HepG2 (cell line): ENCODE results near the gene KIF13A.
"Not testable (repeated sequence)": the region's sequence is repeated elsewhere in the genome, so short reads cannot be mapped to it uniquely, and the experiment has no call there.

Experiments used
- HNF1B ChIP-seq: sonication (generic); formaldehyde crosslinking; IDR thresholded peaks from 2 replicates; pipeline ENCODE4 v1.5.1; 2020; ENCODE audit warnings: mild to moderate bottlenecking, moderate library complexity, missing genetic modification reagents
- MAX ChIP-seq: IDR thresholded peaks from 2 replicates; pipeline ENCODE4 v1.6.1; 2012; ENCODE audit warnings: inconsistent platforms
- NONO ChIP-seq, 2 experiments: fragments of 450-650 bp in 1 of 2; sonication (generic) in 1 of 2; formaldehyde crosslinking in 1 of 2; IDR thresholded peaks in 1 of 2; conservative IDR thresholded peaks in 1 of 2; 2 replicates each; pipeline versions ENCODE4 v1.6.1 to v1.8.0; 2017 to 2022; ENCODE audit warnings: mild to moderate bottlenecking in 1 of 2, missing genetic modification reagents in 1 of 2, moderate library complexity in 1 of 2
- ZNF180 ChIP-seq: sonication (generic); formaldehyde crosslinking; IDR thresholded peaks from 2 replicates; pipeline ENCODE4 v1.4.0; 2020; ENCODE audit warnings: low read depth, missing genetic modification reagents, borderline replicate concordance
- ZNF253 ChIP-seq: sonication (generic); formaldehyde crosslinking; IDR thresholded peaks from 2 replicates; pipeline ENCODE4 v1.8.0; 2022; ENCODE audit warnings: mild to moderate bottlenecking, missing genetic modification reagents, borderline replicate concordance
- ZNF572 ChIP-seq: sonication (generic); formaldehyde crosslinking; IDR thresholded peaks from 2 replicates; pipeline ENCODE4 v1.5.1; 2020; ENCODE audit warnings: mild to moderate bottlenecking, missing genetic modification reagents
- TF ChIP-seq, protein P1 (sequence below): sonication (generic); formaldehyde crosslinking; IDR thresholded peaks from 2 replicates; pipeline ENCODE4 v1.5.0; 2020; ENCODE audit warnings: mild to moderate bottlenecking, missing genetic modification reagents, moderate library complexity
- TF ChIP-seq, protein P2 (sequence below), 2 experiments: fragments of 450-650 bp in 1 of 2; sonication (generic) in 1 of 2; formaldehyde crosslinking; IDR thresholded peaks; 2 replicates each; pipeline versions ENCODE4 v1.5.0 to v1.8.0; 2020 to 2022; ENCODE audit warnings: mild to moderate bottlenecking in 1 of 2, missing genetic modification reagents in 1 of 2

- TF ChIP-seq ZNF253 (CRISPR knock-in tag); HNF1B (CRISPR knock-in tag); NONO (IDR thresholded peaks at IDR 0.05); NONO (CRISPR knock-in tag; conservative IDR thresholded peaks at IDR 0.05); ZNF572; MAX; ZNF180 (CRISPR knock-in tag): not testable (repeated sequence)
- TF ChIP-seq, protein P1, sequence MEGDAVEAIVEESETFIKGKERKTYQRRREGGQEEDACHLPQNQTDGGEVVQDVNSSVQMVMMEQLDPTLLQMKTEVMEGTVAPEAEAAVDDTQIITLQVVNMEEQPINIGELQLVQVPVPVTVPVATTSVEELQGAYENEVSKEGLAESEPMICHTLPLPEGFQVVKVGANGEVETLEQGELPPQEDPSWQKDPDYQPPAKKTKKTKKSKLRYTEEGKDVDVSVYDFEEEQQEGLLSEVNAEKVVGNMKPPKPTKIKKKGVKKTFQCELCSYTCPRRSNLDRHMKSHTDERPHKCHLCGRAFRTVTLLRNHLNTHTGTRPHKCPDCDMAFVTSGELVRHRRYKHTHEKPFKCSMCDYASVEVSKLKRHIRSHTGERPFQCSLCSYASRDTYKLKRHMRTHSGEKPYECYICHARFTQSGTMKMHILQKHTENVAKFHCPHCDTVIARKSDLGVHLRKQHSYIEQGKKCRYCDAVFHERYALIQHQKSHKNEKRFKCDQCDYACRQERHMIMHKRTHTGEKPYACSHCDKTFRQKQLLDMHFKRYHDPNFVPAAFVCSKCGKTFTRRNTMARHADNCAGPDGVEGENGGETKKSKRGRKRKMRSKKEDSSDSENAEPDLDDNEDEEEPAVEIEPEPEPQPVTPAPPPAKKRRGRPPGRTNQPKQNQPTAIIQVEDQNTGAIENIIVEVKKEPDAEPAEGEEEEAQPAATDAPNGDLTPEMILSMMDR (CRISPR knock-in tag), result not testable (repeated sequence)
- TF ChIP-seq, protein P2, sequence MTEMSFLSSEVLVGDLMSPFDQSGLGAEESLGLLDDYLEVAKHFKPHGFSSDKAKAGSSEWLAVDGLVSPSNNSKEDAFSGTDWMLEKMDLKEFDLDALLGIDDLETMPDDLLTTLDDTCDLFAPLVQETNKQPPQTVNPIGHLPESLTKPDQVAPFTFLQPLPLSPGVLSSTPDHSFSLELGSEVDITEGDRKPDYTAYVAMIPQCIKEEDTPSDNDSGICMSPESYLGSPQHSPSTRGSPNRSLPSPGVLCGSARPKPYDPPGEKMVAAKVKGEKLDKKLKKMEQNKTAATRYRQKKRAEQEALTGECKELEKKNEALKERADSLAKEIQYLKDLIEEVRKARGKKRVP (CRISPR knock-in tag; IDR thresholded peaks at IDR 0.05), result not testable (repeated sequence)
These were observed 39.9 kb downstream of the KIF13A start for GRCh38 chr6:17947574-17947973.
